ENCODE data around the gene CREBBP. TPM values are rescaled to one million over a fixed set of nuclear protein-coding genes. Genes with fewer than 3 reads are reported as not detected.

Gene CREBBP
- total RNA-seq, 1 donor from 2014 or later: 72.8 TPM

DNA sequence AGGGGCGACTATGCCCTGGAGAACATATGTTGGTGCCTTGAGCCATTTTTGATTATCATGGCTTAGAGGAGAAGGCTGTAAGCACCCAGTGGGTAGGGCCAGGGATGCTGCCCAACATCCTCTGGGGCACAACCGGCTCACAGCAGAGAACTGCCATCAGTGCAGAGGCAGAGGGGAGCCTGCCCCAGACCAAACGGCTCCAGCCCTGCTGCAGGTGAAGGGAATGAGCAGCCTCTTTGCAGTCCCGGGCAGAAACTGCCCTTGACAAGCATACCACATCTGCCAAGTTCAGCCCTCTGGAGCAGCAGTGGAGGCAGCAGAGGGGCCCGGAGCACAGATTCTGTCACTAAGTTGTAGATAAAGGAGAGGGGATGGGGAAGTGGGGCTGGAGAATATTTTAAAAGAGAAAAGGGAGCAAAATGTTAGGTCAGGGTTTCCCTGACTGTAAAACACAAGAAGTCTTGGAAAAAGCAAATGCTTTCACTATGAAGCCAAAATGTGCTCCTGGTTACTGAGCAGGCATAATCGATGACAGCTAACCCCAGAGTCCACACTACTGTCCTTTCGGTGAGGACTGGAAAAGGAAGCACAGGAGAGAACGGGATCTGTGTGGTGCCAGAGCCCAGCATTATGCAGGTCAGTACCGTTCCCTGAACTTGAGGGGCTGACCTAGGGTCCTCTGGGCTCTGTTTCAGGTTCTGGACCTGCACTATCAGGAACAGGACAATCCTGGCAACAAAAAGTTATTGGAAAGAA, 72.0 kb downstream of the CREBBP start:
- no peak for TF ChIP-seq CTCF (IDR thresholded peaks at IDR 0.05)
- Histone ChIP-seq H3K36me3 (peaks cover 18% of the 10 kb centered on the region), H3K9me3 (no peaks in the 10 kb centered on the region), H3K27me3 (no peaks in the 10 kb centered on the region), H3K27ac (no peak overlapping the region), H3K4me3 (no peak overlapping the region), H3K4me1 (peaks cover 15% of the 10 kb centered on the region)
- ATAC-seq: no peak
- intact Hi-C loops (cut with DNase I): no loop called here
- DNase-seq: peak; percentile 45

DNA sequence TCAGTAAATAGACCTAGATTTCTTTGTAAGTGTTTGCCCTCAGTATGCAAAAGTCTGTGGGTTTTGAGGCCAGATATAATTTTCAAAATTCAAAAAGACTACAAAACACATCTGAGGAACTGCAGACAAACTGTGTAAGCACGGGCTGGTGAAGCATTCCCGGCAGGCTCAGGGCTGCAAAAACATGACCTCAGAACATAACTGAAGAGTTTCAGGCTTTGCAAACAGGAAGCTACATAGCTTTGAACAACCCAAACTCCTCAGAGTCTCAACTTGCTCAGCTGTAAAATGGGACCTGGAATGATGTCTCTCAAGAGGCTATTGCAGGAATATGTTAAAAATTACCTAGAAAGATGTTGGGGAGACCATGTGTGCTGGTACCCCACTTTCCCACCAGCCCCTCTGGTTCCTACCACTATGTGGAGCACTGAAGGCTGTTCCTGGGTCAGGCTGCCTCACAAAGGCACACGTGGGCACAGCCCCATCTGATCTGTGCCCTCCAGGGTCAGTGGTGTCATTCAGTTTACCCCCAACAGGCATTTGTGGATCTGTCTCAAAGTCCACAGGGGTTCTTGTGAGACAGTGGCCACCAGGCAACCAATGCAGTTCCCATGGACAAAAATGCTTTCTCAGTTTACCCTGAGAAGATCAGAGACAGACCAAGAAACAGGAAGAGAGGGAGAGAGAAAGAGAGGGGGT, 72.9 kb downstream of the CREBBP start:
- ATAC-seq: no peak
- H3K4me1 ChIP-seq: peaks cover 9% of the 10 kb centered on the region
- no peak for TF ChIP-seq CTCF (IDR thresholded peaks at IDR 0.05)
- H3K27me3 ChIP-seq: no peaks in the 10 kb centered on the region
- peaks cover 18% of the 10 kb centered on the region for H3K36me3 ChIP-seq
- intact Hi-C loops (cut with DNase I): no loop called here
- H3K27ac ChIP-seq: no peak overlapping the region
- no peak for DNase-seq
- no peak overlapping the region for H3K4me3 ChIP-seq
- H3K9me3 ChIP-seq: no peaks in the 10 kb centered on the region

- Histone ChIP-seq H3K4me1 (peaks cover 9% of the 10 kb centered on the region), H3K27me3 (no peaks in the 10 kb centered on the region), H3K4me3 (no peak overlapping the region), H3K9me3 (no peaks in the 10 kb centered on the region), H3K36me3 (peaks cover 8% of the 10 kb centered on the region), H3K27ac (no peak overlapping the region)
- no peak for DNase-seq
- intact Hi-C loops (cut with DNase I): no loop called here
- TF ChIP-seq CTCF (IDR thresholded peaks at IDR 0.05): no peak
- ATAC-seq: peak; percentile 69
Measured at GRCh38 chr16:3804426-3805016, 76.0 kb downstream of the CREBBP start.

DNA sequence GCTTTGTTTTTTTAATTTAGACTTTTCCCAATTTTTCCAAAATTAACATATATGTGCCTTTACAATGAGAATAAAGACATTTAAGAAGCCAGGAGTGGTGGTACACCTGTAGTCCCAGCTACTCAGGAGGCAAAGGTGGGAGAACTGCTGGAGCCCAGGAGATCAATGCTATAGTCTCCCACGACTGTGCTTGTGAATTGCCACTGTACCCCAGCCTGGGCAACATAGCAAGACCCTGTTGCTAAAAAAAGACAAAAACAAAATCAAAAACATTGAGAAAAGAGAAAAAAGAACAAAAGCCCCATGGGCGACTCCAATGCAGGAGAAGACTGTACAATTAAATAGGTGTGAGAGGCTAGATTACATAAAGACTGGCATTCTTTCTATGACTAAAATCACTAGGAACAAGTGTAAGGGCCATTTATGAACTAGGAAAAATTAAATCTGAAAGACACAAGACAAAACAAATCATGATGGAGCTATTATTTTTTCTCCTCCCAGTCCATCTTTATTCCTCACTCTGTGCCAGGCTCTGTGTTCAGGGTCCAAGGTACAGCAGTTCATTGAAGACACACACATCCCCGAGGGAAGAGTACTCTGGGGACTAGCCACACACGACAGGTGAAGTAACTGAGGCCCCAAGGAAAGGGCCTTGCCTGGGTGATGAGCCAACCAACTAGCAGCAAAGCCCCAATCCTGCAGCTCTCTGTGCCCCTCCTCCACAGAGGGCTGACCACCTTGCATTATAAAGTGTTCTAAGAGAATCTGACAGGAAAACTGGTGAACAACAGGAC, 79.8 kb downstream of the CREBBP start:
- no peak for TF ChIP-seq CTCF (IDR thresholded peaks at IDR 0.05)
- DNase-seq (no peak), ATAC-seq (no peak)
- intact Hi-C loops (cut with DNase I): no loop called here
- Histone ChIP-seq H3K4me1 (peaks cover 33% of the 10 kb centered on the region), H3K4me3 (no peak overlapping the region), H3K27ac (no peak overlapping the region), H3K36me3 (no peaks in the 10 kb centered on the region), H3K9me3 (no peaks in the 10 kb centered on the region), H3K27me3 (no peaks in the 10 kb centered on the region)

DNA sequence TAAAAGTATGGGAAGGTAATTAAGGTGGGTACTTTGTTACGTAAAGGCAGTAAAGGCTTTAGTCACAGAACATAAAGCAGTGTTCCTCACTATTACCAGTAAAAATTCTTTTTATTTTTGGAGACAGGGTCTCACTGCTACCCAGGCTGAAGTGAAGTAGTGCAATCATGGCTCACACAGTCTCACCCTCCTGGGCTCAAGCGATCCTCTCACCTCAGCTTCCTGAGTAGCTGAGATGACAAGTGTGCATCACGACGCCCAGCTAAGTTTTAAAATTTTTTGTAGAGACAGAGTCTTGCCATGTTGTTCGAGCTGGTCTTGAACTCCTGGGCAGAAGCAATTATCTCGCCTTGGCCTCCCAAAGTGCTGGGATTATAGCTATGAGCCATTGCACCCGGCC, 80.5 kb downstream of the CREBBP start:
- intact Hi-C loops (cut with DNase I): no loop called here
- Histone ChIP-seq H3K4me3 (no peak overlapping the region), H3K36me3 (no peaks in the 10 kb centered on the region), H3K27ac (no peak overlapping the region), H3K4me1 (peaks cover 32% of the 10 kb centered on the region), H3K9me3 (no peaks in the 10 kb centered on the region), H3K27me3 (no peaks in the 10 kb centered on the region)
- no peak for DNase-seq
- no peak for ATAC-seq
- no peak for TF ChIP-seq CTCF (IDR thresholded peaks at IDR 0.05)
